IMR-90 (cell line): ENCODE measurements around the gene SPAG5. TPM values are rescaled to one million over a fixed set of nuclear protein-coding genes. Genes with fewer than 3 reads are reported as not detected.

ENCODE experiments used
- ATAC-seq: fragments of 200-7000 bp; cut with Tn5 transposase; 2 replicates; pipeline ENCODE4 v1.9.1; 2020; ENCODE audit warnings: low read depth, mild to moderate bottlenecking, moderate library complexity
- BruUV-seq: library from RNA; stranded (reverse); fragments of 400-500 nt; replicated peaks from 2 replicates; lab custom pipeline; 2021; lab: Mats Ljungman, UMichigan
- CTCF ChIA-PET: fragments of 300-600 bp; formaldehyde crosslinking; extraction: SDS; loops from one replicate; lab custom pipeline; 2021; ENCODE audit warnings: antibody characterized with exemption; lab: Yijun Ruan, JAX
- POLR2A ChIA-PET: fragments of 300-600 bp; sonication (Branson Sonifier 250); formaldehyde crosslinking; loops from one replicate; lab custom pipeline; 2022; ENCODE audit warnings: antibody characterized with exemption; ENCODE audit not compliant: unreplicated experiment; lab: Charles Lee
- DNase-seq: peaks from one replicate; pipeline ENCODE4 v3.0.0; 2013
- H2AFZ ChIP-seq: replicated peaks from 2 replicates; pipeline ENCODE3; 2013; ENCODE audit warnings: low read length, mild to moderate bottlenecking; ENCODE audit not compliant: poor library complexity
- H2AK5ac ChIP-seq: 2 replicates; pipeline ENCODE4 v1.6.1; 2013; ENCODE audit warnings: low read depth, low read length, inconsistent platforms
- H2AK9ac ChIP-seq: replicated peaks from 2 replicates; pipeline ENCODE3; 2013; ENCODE audit warnings: mild to moderate bottlenecking, low read depth, low read length, moderate library complexity; ENCODE audit not compliant: poor library complexity
- H2BK120ac ChIP-seq: 2 replicates; pipeline ENCODE4 v1.6.1; 2013; ENCODE audit warnings: low read depth, low read length, inconsistent platforms
- H2BK15ac ChIP-seq: 3 replicates; pipeline ENCODE4 v1.6.1; 2013; ENCODE audit warnings: low read depth, low read length, inconsistent platforms
- H2BK20ac ChIP-seq: 2 replicates; pipeline ENCODE4 v1.6.1; 2013; ENCODE audit warnings: low read depth, mild to moderate bottlenecking, inconsistent platforms, low read length, moderate library complexity
- H2BK5ac ChIP-seq: 2 replicates; pipeline ENCODE4 v1.6.1; 2013; ENCODE audit warnings: mild to moderate bottlenecking, low read depth, low read length, inconsistent platforms; ENCODE audit not compliant: poor library complexity, severe bottlenecking
- H3K14ac ChIP-seq: replicated peaks from 2 replicates; pipeline ENCODE4 v1.6.1; 2013; ENCODE audit warnings: low read depth, low read length, inconsistent platforms
- H3K18ac ChIP-seq: 2 replicates; pipeline ENCODE4 v1.6.1; 2013; ENCODE audit warnings: low read depth, low read length, control low read depth
- H3K23ac ChIP-seq: 2 replicates; pipeline ENCODE4 v1.6.1; 2013; ENCODE audit warnings: low read depth, low read length, inconsistent platforms
- H3K27ac ChIP-seq: 2 replicates; pipeline ENCODE4 v1.5.1; 2013; ENCODE audit warnings: mild to moderate bottlenecking, control low read depth, low read length; ENCODE audit not compliant: insufficient read depth
- H3K27me3 ChIP-seq: 2 replicates; pipeline ENCODE4 v1.6.1; 2013; ENCODE audit warnings: low read length; ENCODE audit not compliant: control insufficient read depth, insufficient read depth
- H3K36me3 ChIP-seq: 2 replicates; pipeline ENCODE4 v1.6.1; 2013; ENCODE audit warnings: low read length, mixed read lengths; ENCODE audit not compliant: control insufficient read depth, insufficient read depth
- H3K4ac ChIP-seq: 2 replicates; pipeline ENCODE4 v1.6.1; 2013; ENCODE audit warnings: low read depth, low read length, inconsistent platforms
- H3K4me1 ChIP-seq: 2 replicates; pipeline ENCODE4 v1.6.1; 2013; ENCODE audit warnings: low read length, mixed read lengths; ENCODE audit not compliant: control insufficient read depth, insufficient read depth
- H3K4me2 ChIP-seq: 2 replicates; pipeline ENCODE4 v1.6.1; 2013; ENCODE audit warnings: low read depth, mild to moderate bottlenecking, control low read depth, low read length, moderate library complexity
- H3K4me3 ChIP-seq: 2 replicates; pipeline ENCODE4 v1.5.1; 2013; ENCODE audit warnings: low read depth, mild to moderate bottlenecking, control low read depth, low read length, moderate library complexity; ENCODE audit not compliant: insufficient read depth
- H3K56ac ChIP-seq: 2 replicates; pipeline ENCODE4 v1.6.1; 2013; ENCODE audit warnings: low read length, inconsistent platforms; ENCODE audit not compliant: insufficient read depth; ENCODE audit errors: extremely low read depth
- H3K79me1 ChIP-seq, 2 experiments: 2 replicates each; pipeline ENCODE4 v1.6.1; 2013; ENCODE audit warnings: low read length in 2 of 2, inconsistent platforms in 1 of 2, low read depth in 1 of 2
- H3K9ac ChIP-seq: 2 replicates; pipeline ENCODE4 v1.6.1; 2013; ENCODE audit warnings: low read depth, low read length, control low read depth
- H3K9me1 ChIP-seq: 2 replicates; pipeline ENCODE4 v1.6.1; 2013; ENCODE audit warnings: low read length, inconsistent platforms; ENCODE audit not compliant: insufficient read depth
- H3K9me3 ChIP-seq: 2 replicates; pipeline ENCODE4 v1.6.1; 2013; ENCODE audit warnings: low read length; ENCODE audit not compliant: control insufficient read depth, insufficient read depth
- H4K20me1 ChIP-seq: 2 replicates; pipeline ENCODE4 v1.6.1; 2013; ENCODE audit warnings: low read length, inconsistent platforms; ENCODE audit not compliant: insufficient read depth
- H4K5ac ChIP-seq: 2 replicates; pipeline ENCODE4 v1.6.1; 2013; ENCODE audit warnings: mild to moderate bottlenecking, low read depth, low read length, control low read depth
- H4K8ac ChIP-seq, 2 experiments: 2 replicates each; pipeline ENCODE4 v1.6.1; 2013; ENCODE audit warnings: low read depth in 2 of 2, low read length in 2 of 2, control low read depth in 1 of 2, inconsistent platforms in 1 of 2
- H4K91ac ChIP-seq: 2 replicates; pipeline ENCODE4 v1.6.1; 2013; ENCODE audit warnings: low read depth, low read length, inconsistent platforms; ENCODE audit not compliant: insufficient read depth
- BHLHE40 ChIP-seq: fragments of 150-350 bp; IDR thresholded peaks from 2 replicates; pipeline ENCODE4 v1.6.1; 2016; ENCODE audit warnings: mild to moderate bottlenecking, low read depth, low read length
- CHD1 ChIP-seq: IDR thresholded peaks from 2 replicates; pipeline ENCODE4 v1.6.1; 2012; ENCODE audit warnings: low read depth, low read length, improper control_type of control experiment
- FOS ChIP-seq: fragments of 150-350 bp; IDR thresholded peaks from 2 replicates; pipeline ENCODE4 v1.6.1; 2016; ENCODE audit warnings: low read depth, low read length
- MAFK ChIP-seq: IDR thresholded peaks from 2 replicates; pipeline ENCODE4 v1.6.1; 2012; ENCODE audit warnings: low read depth, low read length, improper control_type of control experiment
- MAZ ChIP-seq: IDR thresholded peaks from 2 replicates; pipeline ENCODE4 v1.6.1; 2012; ENCODE audit warnings: low read depth, mild to moderate bottlenecking, low read length, improper control_type of control experiment, moderate library complexity, borderline replicate concordance
- MXI1 ChIP-seq: IDR thresholded peaks from 2 replicates; pipeline ENCODE4 v1.6.1; 2012; ENCODE audit warnings: low read depth, mild to moderate bottlenecking, low read length, moderate library complexity, borderline replicate concordance
- NFE2L2 ChIP-seq: fragments of 150-350 bp; IDR thresholded peaks from 2 replicates; pipeline ENCODE4 v1.6.1; 2016; ENCODE audit warnings: low read depth, mild to moderate bottlenecking, low read length
- POLR2A ChIP-seq: IDR thresholded peaks from 2 replicates; pipeline ENCODE4 v1.6.1; 2012; ENCODE audit warnings: mild to moderate bottlenecking, low read depth, low read length
- RAD21 ChIP-seq: IDR thresholded peaks from 2 replicates; pipeline ENCODE4 v1.6.1; 2012; ENCODE audit warnings: low read length, improper control_type of control experiment
- RCOR1 ChIP-seq: IDR thresholded peaks from 2 replicates; pipeline ENCODE4 v1.6.1; 2012; ENCODE audit warnings: mild to moderate bottlenecking, low read length, improper control_type of control experiment; ENCODE audit not compliant: insufficient replicate concordance
- RFX5 ChIP-seq: IDR thresholded peaks from 2 replicates; pipeline ENCODE4 v1.8.0; 2012; ENCODE audit warnings: low read depth, mild to moderate bottlenecking, low read length, moderate library complexity
- SMC3 ChIP-seq: fragments of 150-350 bp; IDR thresholded peaks from 2 replicates; pipeline ENCODE4 v1.6.1; 2016; ENCODE audit warnings: low read depth, mild to moderate bottlenecking, antibody characterized with exemption, low read length, moderate library complexity
- WGBS, 2 experiments: methylation state at CpG; one replicate each; pipeline versions ENCODE4 v1.1.5 to v1.1.7; 2013; ENCODE audit warnings: missing lambda C conversion rate in 2 of 2; ENCODE audit not compliant: insufficient read length in 1 of 2; ENCODE audit errors: extremely low coverage in 2 of 2; 5-methylcytosine and 5-hydroxymethylcytosine counted together
- dilution Hi-C: fragments of 300-500 bp; cut with HindIII; formaldehyde crosslinking; loops from one replicate; pipeline ENCODE4 v1.14.3; 2018; ENCODE audit warnings: low sequenced_read_pairs; ENCODE audit not compliant: unreplicated experiment
- in situ Hi-C: fragments of 300-500 bp; cut with MboI; formaldehyde crosslinking; loops from 3 replicates; pipeline ENCODE4 v1.14.3; 2019; ENCODE audit warnings: low sequenced_read_pairs, inconsistent platforms, mixed read lengths
- intact Hi-C: fragments of 100-400 bp; cut with micrococcal nuclease; formaldehyde crosslinking; loops from 2 replicates; pipeline ENCODE4 v1.10.0; 2022
- polyA plus RNA-seq, 3 experiments: library from polyadenylated mRNA; depleted of rRNA; stranded (reverse); fragments of >200 nt; gene quantifications; 2 replicates each; pipeline ENCODE4 v1.2.3, GENCODE V29; 2012; ENCODE audit warnings: low replicate concordance in 1 of 3
- total RNA-seq: library from RNA; depleted of rRNA; stranded (reverse); fragments of >200 nt; gene quantifications from 2 replicates; pipeline ENCODE4 v1.2.3, GENCODE V29; 2012
- TF ChIP-seq, protein P1 (sequence below): conservative IDR thresholded peaks from 2 replicates; pipeline ENCODE4 v1.5.1; 2012; ENCODE audit warnings: mild to moderate bottlenecking, low read depth, low read length, improper control_type of control experiment
- TF ChIP-seq, protein P2 (sequence below): fragments of 150-350 bp; IDR thresholded peaks from 2 replicates; pipeline ENCODE4 v1.6.1; 2017; ENCODE audit warnings: mild to moderate bottlenecking, antibody characterized with exemption, low read length, low read depth

Gene SPAG5
- total and polyA plus RNA-seq, 2 of the 4 experiments (the other 2 are of a cell fraction): 40.3 to 60.8 TPM

DNA sequence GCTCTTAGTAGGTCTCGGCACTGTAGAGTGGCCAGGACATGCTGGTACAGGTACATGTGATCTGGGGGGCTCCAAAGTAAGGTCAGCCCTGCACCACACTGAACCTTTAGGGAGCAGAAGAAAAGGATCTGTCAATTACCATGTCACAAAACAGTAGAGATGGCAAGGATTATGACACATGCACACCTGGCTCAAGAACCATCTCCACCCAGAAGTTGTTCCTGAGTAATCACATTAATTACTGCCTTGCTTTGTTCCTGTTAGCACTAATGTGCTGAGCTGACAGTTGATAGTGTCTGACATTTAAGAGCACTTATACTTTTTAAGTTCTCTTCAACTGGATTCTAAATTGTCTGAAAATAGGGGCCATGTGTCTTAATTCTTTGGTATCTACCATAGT is 36.7 kb upstream of the SPAG5 start:
- Histone ChIP-seq H4K8ac (no peak overlapping the region), H2BK20ac (no peak overlapping the region), H3K4me3 (no peak overlapping the region), H3K4ac (no peak overlapping the region), H2AK5ac (no peak overlapping the region), H3K4me1 (no peaks in the 10 kb centered on the region), H3K9me1 (0 out of 2 replicates have a peak, but pooled peaks cover 5% of the 10 kb centered on the region), H3K18ac (no peak overlapping the region), H2BK15ac (no peak overlapping the region), H3K27ac (no peak overlapping the region), H3K56ac (no peak overlapping the region), H2BK120ac (no peak overlapping the region), H3K14ac (no peak overlapping the region), H4K91ac (no peak overlapping the region), H2BK5ac (no peak overlapping the region), H3K27me3 (no peaks in the 10 kb centered on the region), H4K5ac (no peak overlapping the region), H3K36me3 (peaks cover 75% of the 10 kb centered on the region), H4K20me1 (peaks cover 18% of the 10 kb centered on the region), H3K9ac (no peak overlapping the region), H3K23ac (no peak overlapping the region), H2AFZ (no peak overlapping the region), H3K4me2 (no peak overlapping the region), H2AK9ac (no peak overlapping the region), H3K9me3 (no peaks in the 10 kb centered on the region), H3K79me1 (peaks cover 34 to 35% of the 10 kb centered on the region in 2 experiments)
- no peak for ATAC-seq
- WGBS, 2 experiments: no CpG with 5 or more reads among the region's 1 CpG
- dilution Hi-C loops (no loop called here), in situ Hi-C loops (no loop called here), intact Hi-C loops (no loop called here)
- DNase-seq: no peak
- no TSS peak for BruUV-seq
- no peak for TF ChIP-seq BHLHE40
- TF ChIP-seq RAD21: no peak
- TF ChIP-seq, protein P1, sequence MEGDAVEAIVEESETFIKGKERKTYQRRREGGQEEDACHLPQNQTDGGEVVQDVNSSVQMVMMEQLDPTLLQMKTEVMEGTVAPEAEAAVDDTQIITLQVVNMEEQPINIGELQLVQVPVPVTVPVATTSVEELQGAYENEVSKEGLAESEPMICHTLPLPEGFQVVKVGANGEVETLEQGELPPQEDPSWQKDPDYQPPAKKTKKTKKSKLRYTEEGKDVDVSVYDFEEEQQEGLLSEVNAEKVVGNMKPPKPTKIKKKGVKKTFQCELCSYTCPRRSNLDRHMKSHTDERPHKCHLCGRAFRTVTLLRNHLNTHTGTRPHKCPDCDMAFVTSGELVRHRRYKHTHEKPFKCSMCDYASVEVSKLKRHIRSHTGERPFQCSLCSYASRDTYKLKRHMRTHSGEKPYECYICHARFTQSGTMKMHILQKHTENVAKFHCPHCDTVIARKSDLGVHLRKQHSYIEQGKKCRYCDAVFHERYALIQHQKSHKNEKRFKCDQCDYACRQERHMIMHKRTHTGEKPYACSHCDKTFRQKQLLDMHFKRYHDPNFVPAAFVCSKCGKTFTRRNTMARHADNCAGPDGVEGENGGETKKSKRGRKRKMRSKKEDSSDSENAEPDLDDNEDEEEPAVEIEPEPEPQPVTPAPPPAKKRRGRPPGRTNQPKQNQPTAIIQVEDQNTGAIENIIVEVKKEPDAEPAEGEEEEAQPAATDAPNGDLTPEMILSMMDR: no peak
- TF ChIP-seq NFE2L2: no peak
- TF ChIP-seq SMC3: no peak
- no peak for TF ChIP-seq FOS
- TF ChIP-seq MAZ: no peak
- TF ChIP-seq MAFK: no peak
- TF ChIP-seq, protein P2, sequence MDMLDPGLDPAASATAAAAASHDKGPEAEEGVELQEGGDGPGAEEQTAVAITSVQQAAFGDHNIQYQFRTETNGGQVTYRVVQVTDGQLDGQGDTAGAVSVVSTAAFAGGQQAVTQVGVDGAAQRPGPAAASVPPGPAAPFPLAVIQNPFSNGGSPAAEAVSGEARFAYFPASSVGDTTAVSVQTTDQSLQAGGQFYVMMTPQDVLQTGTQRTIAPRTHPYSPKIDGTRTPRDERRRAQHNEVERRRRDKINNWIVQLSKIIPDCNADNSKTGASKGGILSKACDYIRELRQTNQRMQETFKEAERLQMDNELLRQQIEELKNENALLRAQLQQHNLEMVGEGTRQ: no peak
- TF ChIP-seq MXI1: no peak
- TF ChIP-seq POLR2A: no peak
- TF ChIP-seq CHD1: no peak
- no peak for TF ChIP-seq RFX5
- no peak for TF ChIP-seq RCOR1
- ChIA-PET POLR2A (no interaction called here), CTCF (interaction anchor here (1.1 kb wide), 1 partner anchor 11 kb away, joined by 3 read pairs; no protein-coding TSS in a partner anchor)
